ENCODE results near the gene SHQ1.

Gene SHQ1

DNA sequence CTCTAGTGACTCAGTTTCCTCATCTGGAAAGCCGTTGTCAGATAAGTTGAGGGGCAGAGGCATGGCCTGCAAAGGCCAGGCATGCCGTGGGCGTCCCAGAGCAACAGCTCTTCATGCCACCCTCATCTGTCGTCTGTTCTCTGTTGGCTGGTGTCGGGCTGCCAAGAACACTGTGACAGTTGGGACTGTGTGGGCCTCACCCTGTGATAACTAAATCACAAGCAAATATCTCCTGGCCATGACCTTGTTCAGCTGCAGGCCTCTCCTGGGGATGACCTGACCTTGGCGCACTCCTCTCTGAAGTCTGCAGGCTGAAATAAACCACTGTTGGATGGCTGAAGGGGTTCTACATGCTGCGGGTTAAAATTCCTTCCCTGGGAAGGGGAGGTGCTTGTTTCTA, 145.9 kb downstream of the SHQ1 start:
- DNase-seq, result no peak

DNA sequence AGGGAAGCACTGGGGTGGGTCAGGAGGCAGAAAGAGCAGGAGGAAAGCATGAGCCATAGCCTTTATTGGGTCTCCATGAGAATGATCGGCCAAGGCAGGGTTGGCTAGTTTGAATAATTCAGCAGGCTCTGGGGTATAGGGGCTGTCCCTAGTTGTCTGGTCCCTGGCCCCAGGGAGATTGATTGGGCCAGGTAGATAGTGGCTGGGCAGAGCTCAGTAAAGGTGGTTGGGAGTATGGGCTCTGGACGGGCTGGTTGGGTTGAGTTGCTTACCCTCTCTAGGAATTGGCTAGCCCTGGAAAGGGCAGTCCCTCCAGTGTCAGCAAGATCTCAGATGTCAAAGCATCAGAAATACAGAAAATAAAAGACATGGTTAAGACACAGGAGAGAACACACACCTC, 148.1 kb downstream of the SHQ1 start:
- DNase-seq, result no peak

DNA sequence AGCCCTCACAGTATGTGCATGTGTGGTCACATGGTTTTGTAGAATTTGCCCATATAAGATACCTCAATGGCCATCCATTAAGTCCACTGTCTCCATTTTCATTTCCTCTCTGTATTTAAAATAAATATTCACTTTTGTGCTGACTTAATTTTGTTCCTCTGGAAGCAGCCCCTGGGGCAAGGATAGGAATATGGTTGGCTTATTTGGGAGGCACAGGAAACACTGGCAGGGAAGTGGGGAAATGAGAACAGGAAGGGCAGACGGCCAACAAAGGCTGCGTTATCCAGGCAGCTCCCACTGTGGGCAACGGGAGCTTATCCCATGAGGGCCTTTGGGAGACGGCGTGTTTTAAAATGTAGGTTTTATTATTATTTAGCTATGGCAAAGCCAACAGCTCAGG, 148.6 kb downstream of the SHQ1 start:
- no peak for DNase-seq
